Vagina (tissue), 2 donors: ENCODE measurements around the gene FERD3L. TPM values are rescaled to one million over a fixed set of nuclear protein-coding genes. Genes with fewer than 3 reads are reported as not detected.
A peak's percentile ranks its signal among the peaks of the same experiment; 100 is the strongest.

Experiments
- DNase-seq, 2 donors: peaks; one replicate each; pipeline ENCODE4 v3.0.0-alpha.2; 2017; ENCODE audit errors: extremely low spot score in 2 of 2
- H3K27ac ChIP-seq: fragments of 200-600 bp; sonication (generic); one replicate; pipeline ENCODE4 v1.5.1; 2019
- H3K27me3 ChIP-seq: fragments of 200-600 bp; sonication (generic); one replicate; pipeline ENCODE4 v1.5.1; 2019
- H3K36me3 ChIP-seq, 2 donors: fragments of 200-600 bp; sonication (generic); one replicate each; pipeline ENCODE4 v1.5.1; 2017 to 2019
- H3K4me1 ChIP-seq: fragments of 200-600 bp; sonication (generic); one replicate; pipeline ENCODE4 v1.5.1; 2019
- H3K4me3 ChIP-seq, 2 donors: fragments of 200-600 bp; sonication (generic); 1 replicate in 1 of 2; 2 replicates in 1 of 2; pipeline ENCODE4 v1.5.1; 2016 to 2019
- H3K9me3 ChIP-seq: fragments of 200-600 bp; sonication (generic); one replicate; pipeline ENCODE4 v1.5.1; 2019
- POLR2A ChIP-seq, 2 donors: fragments of 450-650 bp; IDR thresholded peaks; one replicate each; pipeline ENCODE4 v1.6.1; 2017; ENCODE audit warnings: antibody characterized with exemption in 2 of 2, mild to moderate bottlenecking in 2 of 2, moderate library complexity in 2 of 2
- POLR2AphosphoS5 ChIP-seq, 2 donors: sonication (generic); formaldehyde crosslinking; IDR thresholded peaks; one replicate each; pipeline ENCODE4 v1.9.0; 2017; ENCODE audit warnings: antibody characterized with exemption in 2 of 2, mild to moderate bottlenecking in 2 of 2, low read depth in 1 of 2; ENCODE audit not compliant: insufficient read depth in 1 of 2
- intact Hi-C: fragments of 100-400 bp; cut with DNase I; formaldehyde crosslinking; loops from one replicate; pipeline ENCODE4 v1.15.1; 2023
- total RNA-seq: library from RNA; depleted of rRNA; stranded (reverse); fragments of >200 nt; gene quantifications from one replicate; pipeline ENCODE4 v1.2.3, GENCODE V29; 2016
- TF ChIP-seq, protein P1 (sequence below), 3 experiments: fragments of 450-650 bp in 2 of 3; fragments of 200-600 bp in 1 of 3; sonication (generic) in 1 of 3; IDR thresholded peaks; one replicate each; pipeline ENCODE4 v1.5.1; 2017 to 2019; ENCODE audit warnings: antibody characterized with exemption in 3 of 3, mild to moderate bottlenecking in 2 of 3, moderate library complexity in 2 of 3

Gene FERD3L
- total RNA-seq, 1 donor from 2014 or later: not detected

DNA sequence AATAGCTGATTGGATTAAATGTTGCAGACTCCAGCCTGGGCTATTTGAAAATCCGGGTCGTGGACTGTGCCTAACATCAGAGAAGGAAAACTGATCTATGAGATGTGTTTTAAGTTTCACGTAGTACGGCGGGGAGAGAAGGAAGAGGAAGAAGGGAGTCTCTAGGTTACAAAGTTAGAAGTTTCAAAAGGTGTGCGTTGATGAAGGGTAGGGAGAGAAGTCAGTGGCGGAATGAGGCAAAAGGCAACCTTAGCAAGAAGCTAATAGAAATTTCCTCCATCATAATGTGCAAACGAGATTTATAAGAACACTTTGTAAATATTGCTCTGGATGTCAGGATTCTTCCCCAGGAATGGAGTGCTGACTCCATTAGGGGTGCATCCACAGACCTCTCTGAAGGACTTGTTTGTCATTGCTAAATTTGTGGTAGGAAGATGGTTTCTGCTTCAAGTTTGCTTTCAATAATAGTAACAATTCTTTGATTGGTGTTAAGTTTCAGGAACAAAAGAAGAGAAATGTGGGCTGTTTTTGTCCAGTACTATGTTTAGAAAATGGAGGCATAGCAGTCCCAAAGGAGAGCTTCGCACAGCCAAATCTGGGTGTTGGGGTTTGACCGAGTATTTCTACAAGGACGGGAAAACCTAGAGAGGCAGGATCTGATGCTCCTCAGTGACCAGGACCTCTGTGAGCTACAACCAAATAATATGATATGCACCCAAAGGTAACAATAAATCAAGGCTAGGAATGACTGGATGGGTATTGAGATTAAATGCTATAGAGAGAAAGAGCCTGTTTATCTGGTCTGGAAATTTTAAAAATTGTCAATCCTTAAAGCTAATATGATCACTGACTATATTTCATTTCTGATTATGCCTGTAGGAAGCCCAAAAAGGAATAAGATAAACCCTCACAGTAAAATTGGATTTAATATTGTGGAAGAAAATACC, 35.9 kb downstream of the FERD3L start:
- intact Hi-C loops: no loop called here
- DNase-seq: no peak
- Histone ChIP-seq H3K27me3 (no peaks in the 10 kb centered on the region), H3K4me1 (peaks cover 21% of the 10 kb centered on the region), H3K4me3 (no peak overlapping the region), H3K9me3 (no peaks in the 10 kb centered on the region), H3K36me3 (no peaks in the 10 kb centered on the region), H3K27ac (no peak overlapping the region)
- TF ChIP-seq POLR2AphosphoS5 (IDR thresholded peaks at IDR 0.05; ENCODE audit: insufficient read depth in 1 of 2, low read depth in 1 of 2) (no peak), POLR2A (IDR thresholded peaks at IDR 0.05) (no peak)
- TF ChIP-seq, protein P1, sequence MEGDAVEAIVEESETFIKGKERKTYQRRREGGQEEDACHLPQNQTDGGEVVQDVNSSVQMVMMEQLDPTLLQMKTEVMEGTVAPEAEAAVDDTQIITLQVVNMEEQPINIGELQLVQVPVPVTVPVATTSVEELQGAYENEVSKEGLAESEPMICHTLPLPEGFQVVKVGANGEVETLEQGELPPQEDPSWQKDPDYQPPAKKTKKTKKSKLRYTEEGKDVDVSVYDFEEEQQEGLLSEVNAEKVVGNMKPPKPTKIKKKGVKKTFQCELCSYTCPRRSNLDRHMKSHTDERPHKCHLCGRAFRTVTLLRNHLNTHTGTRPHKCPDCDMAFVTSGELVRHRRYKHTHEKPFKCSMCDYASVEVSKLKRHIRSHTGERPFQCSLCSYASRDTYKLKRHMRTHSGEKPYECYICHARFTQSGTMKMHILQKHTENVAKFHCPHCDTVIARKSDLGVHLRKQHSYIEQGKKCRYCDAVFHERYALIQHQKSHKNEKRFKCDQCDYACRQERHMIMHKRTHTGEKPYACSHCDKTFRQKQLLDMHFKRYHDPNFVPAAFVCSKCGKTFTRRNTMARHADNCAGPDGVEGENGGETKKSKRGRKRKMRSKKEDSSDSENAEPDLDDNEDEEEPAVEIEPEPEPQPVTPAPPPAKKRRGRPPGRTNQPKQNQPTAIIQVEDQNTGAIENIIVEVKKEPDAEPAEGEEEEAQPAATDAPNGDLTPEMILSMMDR (IDR thresholded peaks at IDR 0.05): no peak

DNA sequence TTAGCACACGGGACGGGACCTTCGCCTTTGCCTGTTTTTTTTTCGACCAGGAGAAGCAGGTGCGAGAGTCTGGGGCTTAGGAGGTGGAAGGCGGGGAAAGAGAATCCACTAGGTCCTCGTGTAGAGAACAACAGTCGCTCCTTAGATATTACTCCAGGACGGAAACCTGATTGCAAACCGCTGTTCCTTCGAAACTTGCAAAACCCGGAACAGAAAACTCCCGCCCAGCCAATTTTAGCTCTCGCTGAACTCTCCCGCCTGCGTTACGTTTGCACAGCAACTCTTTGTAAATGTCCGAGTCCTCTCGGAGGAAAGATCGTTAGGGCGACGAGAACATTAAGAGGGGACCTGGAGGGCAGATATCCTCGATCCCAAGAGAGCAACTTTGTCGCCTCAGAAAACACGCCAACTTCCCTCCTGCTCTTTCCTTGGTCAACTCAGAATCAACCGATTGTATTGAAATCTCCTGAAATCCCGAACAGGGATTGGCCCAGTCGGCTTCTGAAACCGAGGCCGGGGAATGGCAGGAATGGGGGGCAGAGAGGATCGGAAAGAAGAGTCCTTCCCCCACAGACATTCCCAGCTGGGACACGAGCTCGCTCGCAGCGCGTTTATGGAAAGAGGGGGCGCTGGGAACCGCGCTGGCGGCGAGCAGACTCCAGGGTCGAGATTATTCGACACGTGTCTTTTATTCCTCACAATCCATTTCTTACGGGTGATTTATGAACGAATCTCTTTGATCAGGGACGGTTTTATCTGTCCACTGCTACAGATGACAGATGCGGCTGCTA, 37.7 kb downstream of the FERD3L start:
- H3K27me3 ChIP-seq: no peaks in the 10 kb centered on the region
- peak overlapping the region; percentile 69 for H3K27ac ChIP-seq
- no peaks in the 10 kb centered on the region for H3K36me3 ChIP-seq
- peaks cover 21% of the 10 kb centered on the region for H3K4me1 ChIP-seq
- peak overlapping the region; percentile 30 to 39 for H3K4me3 ChIP-seq
- intact Hi-C loops: no loop called here
- H3K9me3 ChIP-seq: no peaks in the 10 kb centered on the region
- TF ChIP-seq, protein P1 (IDR thresholded peaks at IDR 0.05): no peak
- TF ChIP-seq POLR2AphosphoS5 (IDR thresholded peaks at IDR 0.05; ENCODE audit: insufficient read depth in 1 of 2, low read depth in 1 of 2) (peak in 1 of 2 donors; percentile 48), POLR2A (IDR thresholded peaks at IDR 0.05) (no peak)
- DNase-seq: no peak

DNA sequence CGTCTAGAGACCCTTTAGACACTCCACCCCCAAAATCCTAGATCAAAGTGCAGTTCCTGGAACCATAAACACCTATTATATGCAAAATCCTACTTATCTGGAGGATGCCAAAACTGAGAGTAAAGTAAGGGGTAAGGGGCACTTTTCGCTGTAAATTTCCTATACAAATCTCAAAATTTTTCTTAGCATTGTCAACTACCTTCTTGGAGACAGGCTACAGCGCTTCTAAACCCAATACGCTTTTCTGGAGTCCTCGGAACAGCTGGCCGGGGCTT, 38.2 kb downstream of the FERD3L start:
- peak overlapping the region; percentile 69 for H3K27ac ChIP-seq
- no peaks in the 10 kb centered on the region for H3K9me3 ChIP-seq
- H3K4me1 ChIP-seq: peaks cover 21% of the 10 kb centered on the region
- intact Hi-C loops: no loop called here
- no peaks in the 10 kb centered on the region for H3K27me3 ChIP-seq
- TF ChIP-seq POLR2A (IDR thresholded peaks at IDR 0.05) (no peak), POLR2AphosphoS5 (IDR thresholded peaks at IDR 0.05; ENCODE audit: insufficient read depth in 1 of 2, low read depth in 1 of 2) (no peak)
- TF ChIP-seq, protein P1 (IDR thresholded peaks at IDR 0.05): no peak
- no peaks in the 10 kb centered on the region for H3K36me3 ChIP-seq
- peak overlapping the region; percentile 30 to 39 for H3K4me3 ChIP-seq
- DNase-seq: no peak

DNA sequence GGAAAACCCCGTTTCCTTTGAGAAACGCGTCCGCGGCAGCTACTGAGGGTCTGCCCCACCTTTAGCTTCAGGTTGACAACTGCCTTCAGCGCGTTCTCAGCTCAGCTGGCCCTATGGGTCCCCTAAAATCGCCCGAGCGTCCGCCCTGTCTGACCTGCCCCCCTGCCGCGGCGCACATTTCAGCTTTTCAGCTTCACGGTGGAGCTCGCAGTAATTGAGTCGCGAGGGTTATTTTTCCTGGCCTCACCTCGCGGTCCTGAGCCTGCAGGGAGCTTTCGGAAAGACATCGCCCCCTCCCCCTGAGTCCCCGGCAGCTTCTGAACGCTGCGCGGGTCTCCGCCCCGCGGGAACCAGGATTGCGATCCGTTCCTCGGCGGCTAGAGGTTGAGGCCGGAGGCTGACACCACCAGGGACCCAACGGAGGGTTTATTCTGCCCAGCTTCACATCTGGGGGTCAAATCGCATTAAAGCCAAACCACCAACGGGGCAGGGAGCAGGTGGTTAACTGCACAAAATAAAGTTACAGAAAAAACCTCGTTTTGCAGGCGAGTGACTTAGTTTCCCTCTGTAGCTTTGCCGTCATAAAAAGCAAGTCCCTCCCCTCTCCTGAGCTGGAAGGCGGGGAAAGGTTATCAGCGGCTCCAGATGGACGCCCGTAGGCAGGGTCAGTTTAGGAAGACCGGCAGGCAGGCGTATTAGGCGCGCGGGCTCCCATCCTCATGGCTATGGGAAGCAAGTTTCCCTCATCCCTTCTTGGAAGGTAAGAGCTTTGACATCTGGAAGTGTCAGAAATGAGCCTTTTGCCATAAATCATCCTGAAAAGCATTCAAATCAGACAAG, 38.8 kb downstream of the FERD3L start:
- DNase-seq: no peak
- H3K27ac ChIP-seq: peak overlapping the region; percentile 69
- peak overlapping the region; percentile 30 to 39 for H3K4me3 ChIP-seq
- intact Hi-C loops: no loop called here
- no peaks in the 10 kb centered on the region for H3K27me3 ChIP-seq
- TF ChIP-seq POLR2A (IDR thresholded peaks at IDR 0.05): no peak
- no peak for TF ChIP-seq POLR2AphosphoS5 (IDR thresholded peaks at IDR 0.05; ENCODE audit: insufficient read depth in 1 of 2, low read depth in 1 of 2)
- TF ChIP-seq, protein P1 (IDR thresholded peaks at IDR 0.05): no peak
- no peaks in the 10 kb centered on the region for H3K36me3 ChIP-seq
- H3K9me3 ChIP-seq: no peaks in the 10 kb centered on the region
- H3K4me1 ChIP-seq: peaks cover 21% of the 10 kb centered on the region
